ENCODE data around the gene PCLO.

- TF ChIP-seq, protein P1, sequence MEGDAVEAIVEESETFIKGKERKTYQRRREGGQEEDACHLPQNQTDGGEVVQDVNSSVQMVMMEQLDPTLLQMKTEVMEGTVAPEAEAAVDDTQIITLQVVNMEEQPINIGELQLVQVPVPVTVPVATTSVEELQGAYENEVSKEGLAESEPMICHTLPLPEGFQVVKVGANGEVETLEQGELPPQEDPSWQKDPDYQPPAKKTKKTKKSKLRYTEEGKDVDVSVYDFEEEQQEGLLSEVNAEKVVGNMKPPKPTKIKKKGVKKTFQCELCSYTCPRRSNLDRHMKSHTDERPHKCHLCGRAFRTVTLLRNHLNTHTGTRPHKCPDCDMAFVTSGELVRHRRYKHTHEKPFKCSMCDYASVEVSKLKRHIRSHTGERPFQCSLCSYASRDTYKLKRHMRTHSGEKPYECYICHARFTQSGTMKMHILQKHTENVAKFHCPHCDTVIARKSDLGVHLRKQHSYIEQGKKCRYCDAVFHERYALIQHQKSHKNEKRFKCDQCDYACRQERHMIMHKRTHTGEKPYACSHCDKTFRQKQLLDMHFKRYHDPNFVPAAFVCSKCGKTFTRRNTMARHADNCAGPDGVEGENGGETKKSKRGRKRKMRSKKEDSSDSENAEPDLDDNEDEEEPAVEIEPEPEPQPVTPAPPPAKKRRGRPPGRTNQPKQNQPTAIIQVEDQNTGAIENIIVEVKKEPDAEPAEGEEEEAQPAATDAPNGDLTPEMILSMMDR (IDR thresholded peaks at IDR 0.05): no peak
- no peak for TF ChIP-seq POLR2A (IDR thresholded peaks at IDR 0.05)
Measured at GRCh38 chr7:82998436-82998835, 164.2 kb downstream of the PCLO start.
